ENCODE data around the gene SLC35F3.
"Not testable (repeated sequence)": the region's sequence is repeated elsewhere in the genome, so short reads cannot be mapped to it uniquely, and the experiment has no call there.

SLC35F3 gene

DNA sequence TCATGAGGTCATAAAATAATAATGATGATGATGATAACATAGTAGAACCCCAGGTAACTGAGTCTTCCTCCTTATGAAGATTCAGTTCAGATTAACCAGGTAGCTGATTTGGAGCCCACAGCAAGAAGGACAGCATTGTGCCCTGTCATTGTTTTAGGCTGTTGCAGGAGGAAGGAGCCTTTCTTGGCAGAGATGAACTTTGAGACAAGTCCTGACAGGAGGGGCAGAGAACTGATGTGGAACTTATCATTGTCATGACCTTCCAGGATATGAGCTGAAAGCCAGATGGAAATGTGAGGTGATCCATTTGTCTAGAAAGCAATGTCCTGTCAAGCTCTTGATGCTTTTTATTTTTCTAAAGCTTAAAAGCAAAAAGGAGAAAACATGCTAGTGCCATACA, 336.2 kb downstream of the SLC35F3 start:
- no peaks in the 10 kb centered on the region for H3K36me3 ChIP-seq
- no peaks in the 10 kb centered on the region for H3K9me3 ChIP-seq (ENCODE audit: severe bottlenecking)
- no peaks in the 10 kb centered on the region for H3K27me3 ChIP-seq (ENCODE audit: insufficient read depth, low read depth, severe bottlenecking)
- TF ChIP-seq, protein P1, sequence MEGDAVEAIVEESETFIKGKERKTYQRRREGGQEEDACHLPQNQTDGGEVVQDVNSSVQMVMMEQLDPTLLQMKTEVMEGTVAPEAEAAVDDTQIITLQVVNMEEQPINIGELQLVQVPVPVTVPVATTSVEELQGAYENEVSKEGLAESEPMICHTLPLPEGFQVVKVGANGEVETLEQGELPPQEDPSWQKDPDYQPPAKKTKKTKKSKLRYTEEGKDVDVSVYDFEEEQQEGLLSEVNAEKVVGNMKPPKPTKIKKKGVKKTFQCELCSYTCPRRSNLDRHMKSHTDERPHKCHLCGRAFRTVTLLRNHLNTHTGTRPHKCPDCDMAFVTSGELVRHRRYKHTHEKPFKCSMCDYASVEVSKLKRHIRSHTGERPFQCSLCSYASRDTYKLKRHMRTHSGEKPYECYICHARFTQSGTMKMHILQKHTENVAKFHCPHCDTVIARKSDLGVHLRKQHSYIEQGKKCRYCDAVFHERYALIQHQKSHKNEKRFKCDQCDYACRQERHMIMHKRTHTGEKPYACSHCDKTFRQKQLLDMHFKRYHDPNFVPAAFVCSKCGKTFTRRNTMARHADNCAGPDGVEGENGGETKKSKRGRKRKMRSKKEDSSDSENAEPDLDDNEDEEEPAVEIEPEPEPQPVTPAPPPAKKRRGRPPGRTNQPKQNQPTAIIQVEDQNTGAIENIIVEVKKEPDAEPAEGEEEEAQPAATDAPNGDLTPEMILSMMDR (IDR thresholded peaks at IDR 0.05; ENCODE audit: low read depth, low read length) = no peak
- no peak overlapping the region for H3K27ac ChIP-seq
- no peak for DNase-seq
- no peak overlapping the region for H3K4me3 ChIP-seq (ENCODE audit: low read depth, low read length)

DNA sequence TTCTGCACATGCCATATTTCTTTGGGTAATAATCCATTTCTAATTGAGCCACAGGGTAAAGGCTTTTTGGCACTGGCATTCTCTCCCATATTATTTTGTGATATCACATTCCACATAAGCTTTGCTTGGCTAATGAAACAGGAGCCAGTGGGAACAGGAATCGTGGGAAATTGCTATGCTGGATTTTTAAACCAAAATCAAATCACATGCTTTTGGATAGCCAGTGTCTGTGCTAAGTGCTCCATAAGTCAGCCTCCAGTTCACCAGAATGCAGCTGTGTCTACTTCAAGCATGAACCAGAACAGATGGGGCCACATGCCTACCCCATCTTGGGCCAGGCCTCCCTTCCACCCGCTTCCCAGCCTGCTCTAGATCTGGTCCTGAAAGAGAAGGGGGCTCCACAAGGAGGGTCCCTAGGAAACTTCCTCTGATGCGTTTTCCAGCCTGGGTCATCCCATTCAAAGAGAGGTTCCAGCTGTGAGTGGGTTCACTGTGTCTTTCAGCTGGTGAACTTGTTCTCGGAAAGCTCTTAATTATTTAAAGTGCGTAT, 337.5 kb downstream of the SLC35F3 start:
- Histone ChIP-seq H3K36me3 (no peaks in the 10 kb centered on the region), H3K27me3 (ENCODE audit: insufficient read depth, low read depth, severe bottlenecking) (peaks cover 2% of the 10 kb centered on the region), H3K9me3 (ENCODE audit: severe bottlenecking) (peaks cover 1% of the 10 kb centered on the region), H3K27ac (no peak overlapping the region), H3K4me3 (ENCODE audit: low read depth, low read length) (no peak overlapping the region)
- TF ChIP-seq, protein P1 (IDR thresholded peaks at IDR 0.05; ENCODE audit: low read depth, low read length) = no peak
- DNase-seq = no peak

DNA sequence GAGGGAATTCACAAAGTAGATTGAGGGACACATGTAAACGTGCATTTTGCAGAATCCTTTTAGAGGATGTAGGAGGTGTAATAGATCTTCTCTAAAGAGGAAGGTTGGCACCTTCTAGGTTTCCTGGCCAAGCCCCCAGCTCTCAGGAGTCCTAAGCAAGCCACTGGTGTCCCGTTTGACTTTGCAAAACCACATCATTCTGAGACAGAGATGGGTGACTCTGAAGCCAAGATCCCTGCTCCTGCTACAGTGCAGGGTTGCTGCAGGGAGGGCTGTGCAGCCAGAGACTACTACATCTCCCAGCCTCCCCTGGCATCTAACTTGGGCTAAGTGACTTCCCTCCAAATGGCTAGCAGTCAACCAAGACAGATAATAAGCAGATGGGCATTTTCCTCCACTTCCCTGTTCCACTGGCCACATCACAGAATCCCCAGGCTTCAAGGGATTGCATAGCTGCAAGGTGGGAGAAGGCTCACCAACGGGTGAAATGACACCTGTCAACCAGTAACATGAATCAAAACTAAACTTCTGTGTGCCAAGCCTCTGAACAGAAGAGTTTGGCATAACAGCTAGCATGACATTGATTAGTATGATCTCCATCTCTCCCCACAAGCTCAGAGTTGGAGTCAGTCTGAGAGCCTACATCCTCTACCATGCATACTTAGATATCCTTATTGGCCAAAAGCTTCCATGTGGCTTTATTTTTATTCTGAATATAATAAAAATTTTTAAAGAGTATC, 339.2 kb downstream of the SLC35F3 start:
- H3K27ac ChIP-seq = no peak overlapping the region
- DNase-seq = no peak
- H3K9me3 ChIP-seq (ENCODE audit: severe bottlenecking) = peaks cover 4% of the 10 kb centered on the region
- H3K4me3 ChIP-seq (ENCODE audit: low read depth, low read length) = no peak overlapping the region
- H3K27me3 ChIP-seq (ENCODE audit: insufficient read depth, low read depth, severe bottlenecking) = peaks cover 2% of the 10 kb centered on the region
- no peaks in the 10 kb centered on the region for H3K36me3 ChIP-seq
- TF ChIP-seq, protein P1 (IDR thresholded peaks at IDR 0.05; ENCODE audit: low read depth, low read length) = no peak

DNA sequence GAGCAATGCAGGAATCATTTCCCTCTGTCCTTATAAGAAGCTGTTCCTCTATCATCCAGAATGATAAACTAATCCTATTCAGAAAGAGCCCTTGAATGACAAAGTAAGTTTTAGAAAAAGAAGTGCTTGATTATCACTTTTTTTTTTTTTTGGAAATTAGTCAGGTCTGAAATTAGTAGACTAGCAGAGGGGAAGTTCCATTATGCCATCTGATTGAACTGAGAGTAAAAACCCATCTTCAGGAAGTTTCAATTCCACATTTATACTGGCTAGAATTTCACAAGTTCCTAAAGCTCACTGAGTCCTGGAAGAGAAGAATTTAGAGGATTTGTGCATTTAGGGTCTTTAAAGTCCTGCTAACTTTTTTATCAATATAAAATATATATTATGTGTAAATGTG, 340.0 kb downstream of the SLC35F3 start:
- H3K27me3 ChIP-seq (ENCODE audit: insufficient read depth, low read depth, severe bottlenecking) = peaks cover 2% of the 10 kb centered on the region
- peaks cover 10% of the 10 kb centered on the region for H3K9me3 ChIP-seq (ENCODE audit: severe bottlenecking)
- H3K4me3 ChIP-seq (ENCODE audit: low read depth, low read length) = no peak overlapping the region
- H3K27ac ChIP-seq = no peak overlapping the region
- H3K36me3 ChIP-seq = no peaks in the 10 kb centered on the region
- TF ChIP-seq, protein P1 (IDR thresholded peaks at IDR 0.05; ENCODE audit: low read depth, low read length) = no peak
- no peak for DNase-seq

DNA sequence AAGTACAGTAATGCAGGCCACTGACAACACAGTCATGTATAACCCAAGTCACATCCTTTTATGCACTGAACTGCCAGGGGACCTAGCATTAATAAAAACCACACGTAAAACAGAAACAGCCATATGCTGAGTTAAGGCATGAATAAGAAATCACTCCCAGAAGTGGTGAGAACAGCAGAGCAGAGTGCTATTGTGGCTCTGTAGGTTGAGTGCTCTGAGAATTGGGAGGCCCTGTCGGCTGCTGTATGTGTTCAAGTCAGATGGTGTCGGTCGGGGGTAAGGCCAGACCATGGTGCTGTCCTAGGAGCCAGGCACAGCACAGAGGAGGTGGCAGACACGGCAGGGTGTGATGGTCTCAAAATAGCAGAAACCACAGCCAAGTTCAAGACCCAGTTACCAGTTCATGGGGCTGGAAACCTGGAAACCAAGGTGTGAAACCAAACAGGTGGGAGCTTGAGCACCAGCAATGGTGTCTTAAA, 342.2 kb downstream of the SLC35F3 start:
- no peaks in the 10 kb centered on the region for H3K36me3 ChIP-seq
- DNase-seq = no peak
- H3K9me3 ChIP-seq (ENCODE audit: severe bottlenecking) = peaks cover 11% of the 10 kb centered on the region
- H3K27ac ChIP-seq = no peak overlapping the region
- TF ChIP-seq, protein P1 (IDR thresholded peaks at IDR 0.05; ENCODE audit: low read depth, low read length) = no peak
- H3K27me3 ChIP-seq (ENCODE audit: insufficient read depth, low read depth, severe bottlenecking) = peaks cover 2% of the 10 kb centered on the region
- H3K4me3 ChIP-seq (ENCODE audit: low read depth, low read length) = no peak overlapping the region

DNA sequence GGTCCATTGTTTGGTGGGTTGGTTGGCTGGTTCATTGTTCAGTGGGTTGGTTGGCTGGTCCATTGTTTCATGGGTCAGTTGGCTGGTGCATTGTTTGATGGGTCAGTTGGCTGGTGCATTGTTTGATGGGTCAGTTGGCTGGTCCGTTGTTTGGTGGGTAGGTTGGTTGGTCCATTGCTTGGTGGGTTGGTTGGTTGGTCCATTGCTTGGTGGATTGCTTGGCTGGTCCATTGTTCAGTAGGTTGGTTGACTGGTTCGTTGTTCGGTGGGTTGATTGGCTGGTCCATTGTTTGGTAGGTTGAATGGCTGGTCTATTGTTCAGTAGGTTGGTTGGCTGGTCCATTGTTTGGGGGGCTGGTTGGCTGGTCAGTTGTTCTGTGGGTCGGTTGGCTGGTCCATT, 343.3 kb downstream of the SLC35F3 start:
- H3K27me3 ChIP-seq (ENCODE audit: insufficient read depth, low read depth, severe bottlenecking); H3K36me3 ChIP-seq; DNase-seq; H3K27ac ChIP-seq; H3K4me3 ChIP-seq (ENCODE audit: low read depth, low read length): not testable (repeated sequence)
- peaks cover 11% of the 10 kb centered on the region for H3K9me3 ChIP-seq (ENCODE audit: severe bottlenecking)

All from WERI-Rb-1 (cell line).